GM12865 (cell line): ENCODE results near the gene SDCCAG8.

Source experiments
- DNase-seq: peaks from one replicate; pipeline ENCODE4 v3.0.0; 2010; ENCODE audit warnings: low read depth
- H3K4me3 ChIP-seq: 2 replicates; pipeline ENCODE4 v1.5.1; 2011; ENCODE audit warnings: mild to moderate bottlenecking, low read depth, low read length, control low read depth
- CTCF ChIP-seq: IDR thresholded peaks from 2 replicates; pipeline ENCODE4 v1.5.1; 2011; ENCODE audit warnings: low read length, control low read depth, low read depth, inconsistent platforms; ENCODE audit not compliant: insufficient read depth; ENCODE audit errors: missing control alignments

SDCCAG8 gene

GRCh38 chr1:243261390-243261789 lies 5.5 kb downstream of the SDCCAG8 start:
- TF ChIP-seq CTCF: no peak
- DNase-seq: no peak
- H3K4me3 ChIP-seq: no peak overlapping the region

GRCh38 chr1:243264717-243265116 lies 8.9 kb downstream of the SDCCAG8 start:
- no peak overlapping the region for H3K4me3 ChIP-seq
- no peak for TF ChIP-seq CTCF

GRCh38 chr1:243266231-243266630 lies 10.4 kb downstream of the SDCCAG8 start:
- no peak for TF ChIP-seq CTCF
- H3K4me3 ChIP-seq: no peak overlapping the region
- no peak for DNase-seq

More at GRCh38 chr1:243264717-243265116, 8.9 kb downstream of the SDCCAG8 start:
- DNase-seq: peak; percentile 38

- TF ChIP-seq CTCF: no peak
- no peak for DNase-seq
- H3K4me3 ChIP-seq: no peak overlapping the region
Measured at GRCh38 chr1:243267471-243267880, 11.6 kb downstream of the SDCCAG8 start.

GRCh38 chr1:243267914-243268653 lies 12.2 kb downstream of the SDCCAG8 start:
- TF ChIP-seq CTCF: no peak
- no peak for DNase-seq

GRCh38 chr1:243268751-243269460 lies 13.1 kb downstream of the SDCCAG8 start:
- no peak overlapping the region for H3K4me3 ChIP-seq
- no peak for TF ChIP-seq CTCF
- no peak for DNase-seq

More at GRCh38 chr1:243267914-243268653, 12.2 kb downstream of the SDCCAG8 start:
- no peak overlapping the region for H3K4me3 ChIP-seq
